Measurements from ENCODE around the gene SLC37A2.

DNA sequence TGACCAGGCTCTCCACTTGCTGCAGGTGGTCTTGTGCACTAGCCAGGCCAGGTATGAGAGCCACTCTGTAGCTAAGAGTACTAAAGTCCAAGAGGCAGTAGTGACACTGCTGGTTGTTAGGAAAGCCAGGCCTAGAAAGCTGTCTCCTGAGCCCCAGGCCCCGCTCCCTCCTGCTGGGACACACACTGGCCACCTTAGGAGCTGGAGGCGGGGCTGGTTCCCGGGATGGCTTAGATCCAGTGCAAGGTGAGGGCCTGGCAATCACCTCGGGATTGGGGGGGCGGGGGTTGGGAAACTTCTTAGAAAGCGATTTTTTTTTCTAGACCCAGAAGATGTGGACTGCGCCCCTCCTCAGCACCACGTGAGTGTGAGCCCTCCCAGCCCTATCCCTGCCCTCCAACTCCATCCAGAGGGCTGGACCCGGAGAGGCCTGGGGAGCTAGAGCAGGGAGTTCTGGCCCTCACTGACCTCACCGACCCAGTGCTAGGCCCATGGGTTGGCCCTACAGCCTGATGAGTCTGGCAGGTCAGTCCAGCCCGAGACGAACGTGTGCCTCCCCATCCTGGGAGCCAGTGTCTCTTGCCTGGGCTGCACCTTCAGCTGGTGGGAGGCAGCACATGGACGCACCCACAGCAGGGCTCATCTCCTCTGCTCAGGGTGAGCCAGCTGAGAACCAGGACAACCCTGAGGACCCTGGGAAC lies 18.1 kb downstream of the SLC37A2 start:
- TF ChIP-seq ZNF746 (CRISPR knock-in tag; IDR thresholded peaks at IDR 0.05) (no peak), RXRA (CRISPR knock-in tag; IDR thresholded peaks at IDR 0.05) (no peak), JUNB (CRISPR knock-in tag; IDR thresholded peaks at IDR 0.05; ENCODE audit: borderline replicate concordance) (no peak), ZNF557 (CRISPR knock-in tag; IDR thresholded peaks at IDR 0.05) (no peak)
- TF ChIP-seq, protein P1, sequence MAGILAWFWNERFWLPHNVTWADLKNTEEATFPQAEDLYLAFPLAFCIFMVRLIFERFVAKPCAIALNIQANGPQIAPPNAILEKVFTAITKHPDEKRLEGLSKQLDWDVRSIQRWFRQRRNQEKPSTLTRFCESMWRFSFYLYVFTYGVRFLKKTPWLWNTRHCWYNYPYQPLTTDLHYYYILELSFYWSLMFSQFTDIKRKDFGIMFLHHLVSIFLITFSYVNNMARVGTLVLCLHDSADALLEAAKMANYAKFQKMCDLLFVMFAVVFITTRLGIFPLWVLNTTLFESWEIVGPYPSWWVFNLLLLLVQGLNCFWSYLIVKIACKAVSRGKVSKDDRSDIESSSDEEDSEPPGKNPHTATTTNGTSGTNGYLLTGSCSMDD (CRISPR knock-in tag; IDR thresholded peaks at IDR 0.05) = no peak
- TF ChIP-seq, protein P2, sequence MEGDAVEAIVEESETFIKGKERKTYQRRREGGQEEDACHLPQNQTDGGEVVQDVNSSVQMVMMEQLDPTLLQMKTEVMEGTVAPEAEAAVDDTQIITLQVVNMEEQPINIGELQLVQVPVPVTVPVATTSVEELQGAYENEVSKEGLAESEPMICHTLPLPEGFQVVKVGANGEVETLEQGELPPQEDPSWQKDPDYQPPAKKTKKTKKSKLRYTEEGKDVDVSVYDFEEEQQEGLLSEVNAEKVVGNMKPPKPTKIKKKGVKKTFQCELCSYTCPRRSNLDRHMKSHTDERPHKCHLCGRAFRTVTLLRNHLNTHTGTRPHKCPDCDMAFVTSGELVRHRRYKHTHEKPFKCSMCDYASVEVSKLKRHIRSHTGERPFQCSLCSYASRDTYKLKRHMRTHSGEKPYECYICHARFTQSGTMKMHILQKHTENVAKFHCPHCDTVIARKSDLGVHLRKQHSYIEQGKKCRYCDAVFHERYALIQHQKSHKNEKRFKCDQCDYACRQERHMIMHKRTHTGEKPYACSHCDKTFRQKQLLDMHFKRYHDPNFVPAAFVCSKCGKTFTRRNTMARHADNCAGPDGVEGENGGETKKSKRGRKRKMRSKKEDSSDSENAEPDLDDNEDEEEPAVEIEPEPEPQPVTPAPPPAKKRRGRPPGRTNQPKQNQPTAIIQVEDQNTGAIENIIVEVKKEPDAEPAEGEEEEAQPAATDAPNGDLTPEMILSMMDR (CRISPR knock-in tag; IDR thresholded peaks at IDR 0.05) = no peak
